GM12878 (cell line): ENCODE results near the gene SLC12A3. TPM values are rescaled to one million over a fixed set of nuclear protein-coding genes. Genes with fewer than 3 reads are reported as not detected.

Experiments
- ATAC-seq: fragments of 200-7000 bp; cut with Tn5 transposase; 3 replicates; pipeline ENCODE4 v1.9.1; 2020; ENCODE audit warnings: mild to moderate bottlenecking, moderate library complexity
- BruUV-seq: library from RNA; stranded (reverse); fragments of 400-500 nt; replicated peaks from 2 replicates; lab custom pipeline; 2021; lab: Mats Ljungman, UMichigan
- CTCF ChIA-PET: fragments of 300-600 bp; sonication (Branson Sonifier 250); formaldehyde crosslinking; extraction: SDS; loops from one replicate; lab custom pipeline; 2021; ENCODE audit warnings: inconsistent platforms; lab: Yijun Ruan, JAX
- POLR2A ChIA-PET: fragments of 350-600 bp; formaldehyde crosslinking; extraction: SDS; loops from one replicate; lab custom pipeline; 2021; ENCODE audit warnings: inconsistent platforms; lab: Charles Lee
- RAD21 ChIA-PET: fragments of 300-600 bp; sonication (Branson Sonifier 250); formaldehyde crosslinking; loops from one replicate; lab custom pipeline; 2023; ENCODE audit warnings: antibody characterized with exemption; ENCODE audit not compliant: unreplicated experiment; lab: Charles Lee
- SMC1A ChIA-PET: fragments of 300-600 bp; sonication (Branson Sonifier 250); formaldehyde crosslinking; loops from one replicate; lab custom pipeline; 2023; ENCODE audit not compliant: unreplicated experiment, uncharacterized antibody; lab: Charles Lee
- DNase-seq: peaks from one replicate; pipeline ENCODE4 v3.0.0-alpha.2; 2011; ENCODE audit warnings: low read depth, low spot score
- FAIRE-seq: peaks from 3 replicates; lab custom pipeline; 2011; peaks lifted over from hg19 to GRCh38; lab: Jason Lieb, UNC
- H2AFZ ChIP-seq: 2 replicates; pipeline ENCODE4 v1.6.0; 2011; ENCODE audit warnings: low read depth, low read length, control low read depth; ENCODE audit not compliant: control insufficient read depth
- H3K27ac ChIP-seq: 2 replicates; pipeline ENCODE4 v1.5.1; 2011; ENCODE audit warnings: control low read depth; ENCODE audit not compliant: control insufficient read depth, insufficient read depth
- H3K27me3 ChIP-seq, 2 experiments: replicated peaks in 1 of 2; 2 replicates each; pipeline versions ENCODE4 v1.6.0 to v1.6.1; 2011; ENCODE audit warnings: low read length in 1 of 2; ENCODE audit not compliant: control insufficient read depth in 2 of 2, insufficient read depth in 2 of 2
- H3K36me3 ChIP-seq, 2 experiments: 2 replicates each; pipeline ENCODE4 v1.5.1; 2011; ENCODE audit warnings: low read length in 1 of 2; ENCODE audit not compliant: control insufficient read depth in 2 of 2, insufficient read depth in 2 of 2
- H3K4me1 ChIP-seq: 2 replicates; pipeline ENCODE4 v1.6.1; 2011; ENCODE audit warnings: mild to moderate bottlenecking, low read length, moderate library complexity, mixed read lengths; ENCODE audit not compliant: control insufficient read depth, insufficient read depth
- H3K4me2 ChIP-seq: 2 replicates; pipeline ENCODE4 v1.6.0; 2011; ENCODE audit warnings: control low read depth; ENCODE audit not compliant: control insufficient read depth, insufficient read depth
- H3K4me3 ChIP-seq: fragments of 200-600 bp; sonication (generic); 2 replicates; pipeline ENCODE4 v1.5.1; 2016
- H3K79me2 ChIP-seq: 2 replicates; pipeline ENCODE4 v1.6.0; 2011; ENCODE audit warnings: low read length; ENCODE audit not compliant: control insufficient read depth, insufficient read depth
- H3K9ac ChIP-seq: 2 replicates; pipeline ENCODE4 v1.8.0; 2011; ENCODE audit warnings: low read length, control low read depth, mixed read lengths; ENCODE audit not compliant: control insufficient read depth, insufficient read depth
- H3K9me3 ChIP-seq: replicated peaks from 3 replicates; pipeline ENCODE4 v1.5.1; 2011; ENCODE audit warnings: mild to moderate bottlenecking, low read length; ENCODE audit not compliant: control insufficient read depth, insufficient read depth
- H4K20me1 ChIP-seq: 2 replicates; pipeline ENCODE4 v1.6.0; 2011; ENCODE audit not compliant: control insufficient read depth, insufficient read depth
- MYC ChIP-seq: IDR thresholded peaks from 2 replicates; pipeline ENCODE4 v1.6.1; 2011; ENCODE audit warnings: mild to moderate bottlenecking, low read length, moderate library complexity, inconsistent platforms; ENCODE audit not compliant: insufficient read depth, insufficient replicate concordance, insufficient read length, severe bottlenecking
- NR2C1 ChIP-seq: fragments of 450-650 bp; IDR thresholded peaks from 2 replicates; pipeline ENCODE4 v1.6.1; 2017; ENCODE audit warnings: antibody characterized with exemption, mild to moderate bottlenecking, moderate library complexity
- POLR2AphosphoS5 ChIP-seq: IDR thresholded peaks from 2 replicates; pipeline ENCODE4 v1.6.1; 2011; ENCODE audit warnings: mild to moderate bottlenecking, low read length, inconsistent platforms
- RUNX3 ChIP-seq: IDR thresholded peaks from 2 replicates; pipeline ENCODE4 v1.6.1; 2012; ENCODE audit warnings: low read length, inconsistent platforms
- WGBS: methylation state at CpG from one replicate; pipeline ENCODE4 v1.1.6; 2016; ENCODE audit warnings: low lambda C conversion rate; ENCODE audit not compliant: insufficient replicate concordance, insufficient coverage; ENCODE audit errors: missing lambda C conversion rate; 5-methylcytosine and 5-hydroxymethylcytosine counted together
- in situ Hi-C: fragments of 300-500 bp; cut with MboI; formaldehyde crosslinking; loops from 9 replicates; pipeline ENCODE4 v1.14.3; 2018; ENCODE audit warnings: mixed read lengths
- intact Hi-C: fragments of 100-400 bp; cut with micrococcal nuclease; formaldehyde crosslinking; loops from one replicate; pipeline ENCODE4 v1.14.2; 2022; ENCODE audit not compliant: unreplicated experiment
- polyA plus RNA-seq, 11 experiments: library from polyadenylated mRNA; depleted of rRNA in 4 of 11; unstranded in 6 of 11; stranded (reverse) in 5 of 11; fragments of >200 nt; fragmentation: Nextera tagmentation in 4 of 11; fragmentation: Illumina TruSeq in 1 of 11; extraction: Ambion mirVana in 4 of 11; extraction: Trizol in 1 of 11; gene quantifications; 1 replicate in 1 of 11; 2 replicates in 10 of 11; pipeline versions ENCODE4 v1.2.1 to v1.2.3, GENCODE V29; 2011 to 2016; ENCODE audit warnings: inconsistent platforms in 2 of 11, missing spikeins in 2 of 11, low read depth in 1 of 11
- total RNA-seq, 4 experiments: library from RNA; depleted of rRNA in 3 of 4; stranded (reverse); fragments of >200 nt in 3 of 4; fragmentation: Illumina TruSeq in 1 of 4; extraction: Trizol in 1 of 4; gene quantifications; 2 replicates each; pipeline versions ENCODE4 v1.2.1 to v1.2.3, GENCODE V29; 2013 to 2021

SLC12A3 gene
- total and polyA plus RNA-seq, 10 of the 15 experiments (the other 5 are each of a cell fraction or from before 2014, with no cell fraction given) = 0.05 to 6.3 (median 3.1) TPM

- TF ChIP-seq MYC (no peak), NR2C1 (no peak), POLR2AphosphoS5 (no peak), RUNX3 (no peak)
- intact Hi-C loops = no loop called here
- Histone ChIP-seq H3K27me3 (no peaks in the 10 kb centered on the region), H3K4me3 (no peak overlapping the region), H3K9ac (no peak overlapping the region), H3K27ac (no peak overlapping the region), H3K36me3 (no peaks in the 10 kb centered on the region), H3K4me1 (peaks cover 18% of the 10 kb centered on the region), H4K20me1 (no peaks in the 10 kb centered on the region), H3K79me2 (no peaks in the 10 kb centered on the region), H3K9me3 (no peaks in the 10 kb centered on the region), H2AFZ (peak overlapping the region; percentile 12; the same call in 1 of the 2 replicates), H3K4me2 (peak overlapping the region; percentile 34)
- BruUV-seq = no TSS peak
- ATAC-seq = no peak
- ChIA-PET CTCF (interaction anchor here (0.7 to 6.3 kb wide), 23 partner anchors 9 to 158 kb away, joined by 3 to 247 read pairs (median 6); partner anchors contain the start of genes CETP and SLC12A3), POLR2A (interaction anchor here (1.3 to 2.7 kb wide), 6 partner anchors 8 to 85 kb away, joined by 3 to 19 read pairs (median 7); no protein-coding TSS in a partner anchor), RAD21 (interaction anchor here (0.7 to 6.8 kb wide), 20 partner anchors 9 to 249 kb away, joined by 3 to 126 read pairs (median 4); partner anchors contain the start of genes HERPUD1 and SLC12A3), SMC1A (interaction anchor here (1.1 to 5.6 kb wide), 17 partner anchors 10 to 157 kb away, joined by 3 to 86 read pairs (median 6); partner anchors contain the start of gene SLC12A3)
- in situ Hi-C loops = loop anchor here (5.0 kb wide), 1 partner anchor 83 kb away; the partner anchor contains the start of gene SLC12A3
- WGBS = 77% methylated on average over 7 of the region's 7 CpGs
- DNase-seq = no peak
- no peak for FAIRE-seq
These were observed 85.4 kb downstream of the SLC12A3 start for GRCh38 chr16:56950455-56950854.
